ENCODE results near the gene EXOSC9.
A peak's percentile ranks its signal among the peaks of the same experiment; 100 is the strongest.

The EXOSC9 gene

GRCh38 chr4:121788896-121789295 is 12.2 kb upstream of the EXOSC9 start:
- no peak for DNase-seq (ENCODE audit: low read depth in 4 of 4, low spot score in 1 of 4)

DNA sequence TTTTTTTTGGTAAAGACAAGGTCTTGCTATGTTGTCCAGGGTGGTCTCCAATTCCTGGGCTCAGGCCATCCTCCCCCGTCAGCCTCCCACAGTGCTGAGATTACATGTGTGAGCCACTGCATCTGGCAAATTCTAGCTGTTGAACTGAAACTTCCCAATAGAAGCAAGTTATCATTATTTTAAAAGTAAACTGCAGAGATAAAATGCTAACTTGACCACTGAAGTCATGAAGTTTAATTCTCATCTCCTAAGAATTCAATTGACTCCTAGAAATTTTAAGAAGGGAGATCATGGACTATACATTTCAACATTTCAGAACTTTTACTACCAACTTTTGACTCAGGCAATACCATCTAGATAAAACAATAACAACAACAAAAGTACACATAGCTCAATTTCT is 11.7 kb upstream of the EXOSC9 start:
- no peak for DNase-seq (ENCODE audit: low read depth in 4 of 4, low spot score in 1 of 4)

DNA sequence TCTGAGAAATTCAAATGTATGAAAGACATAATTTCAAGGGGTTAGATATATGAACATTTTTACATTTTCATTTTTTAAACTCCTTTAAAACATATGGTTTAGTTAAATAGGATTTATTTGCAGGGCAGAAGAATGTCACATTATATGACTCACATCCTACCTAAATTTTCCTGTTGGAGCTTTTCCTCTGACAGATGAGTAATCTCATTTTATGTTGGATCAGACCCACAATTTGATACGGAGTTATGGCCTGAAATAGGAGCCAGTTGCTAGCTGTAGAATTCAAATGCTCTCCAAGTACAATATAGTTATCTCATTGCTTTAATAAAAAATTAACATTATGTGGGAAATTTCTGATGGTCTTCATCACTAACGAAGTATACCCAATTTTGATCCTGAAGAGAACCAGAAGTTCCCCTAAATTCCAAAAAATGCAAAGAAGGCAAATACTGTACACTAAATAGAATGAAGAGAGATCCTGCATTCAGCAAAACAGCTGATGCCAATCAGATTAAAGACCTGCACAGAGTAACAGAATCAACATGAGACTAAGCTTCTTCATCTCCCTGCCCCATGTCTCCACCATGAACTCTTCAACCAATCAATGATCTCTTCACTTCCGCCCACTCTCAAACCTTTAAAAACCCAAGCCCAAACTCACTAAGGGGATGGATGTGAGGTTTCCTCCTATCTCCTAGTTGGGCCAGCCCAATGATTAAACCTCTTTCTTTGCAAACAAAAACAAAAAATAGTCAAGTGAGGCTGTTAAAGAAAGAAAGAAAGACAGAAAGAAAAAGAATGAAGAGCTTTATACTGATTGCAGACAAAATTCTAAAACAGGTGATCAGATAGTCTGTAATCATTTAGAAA is 10.9 kb upstream of the EXOSC9 start:
- no peak for DNase-seq (ENCODE audit: low read depth in 4 of 4, low spot score in 1 of 4)

GRCh38 chr4:121790976-121791375 is 10.1 kb upstream of the EXOSC9 start:
- no peak for DNase-seq (ENCODE audit: low read depth in 4 of 4, low spot score in 1 of 4)

GRCh38 chr4:121791481-121791880 is 9.6 kb upstream of the EXOSC9 start:
- DNase-seq (ENCODE audit: low read depth in 4 of 4, low spot score in 1 of 4), result no peak

- DNase-seq (ENCODE audit: low read depth in 4 of 4, low spot score in 1 of 4), result no peak
Observed at GRCh38 chr4:121792966-121793365, 8.2 kb upstream of the EXOSC9 start.

DNA sequence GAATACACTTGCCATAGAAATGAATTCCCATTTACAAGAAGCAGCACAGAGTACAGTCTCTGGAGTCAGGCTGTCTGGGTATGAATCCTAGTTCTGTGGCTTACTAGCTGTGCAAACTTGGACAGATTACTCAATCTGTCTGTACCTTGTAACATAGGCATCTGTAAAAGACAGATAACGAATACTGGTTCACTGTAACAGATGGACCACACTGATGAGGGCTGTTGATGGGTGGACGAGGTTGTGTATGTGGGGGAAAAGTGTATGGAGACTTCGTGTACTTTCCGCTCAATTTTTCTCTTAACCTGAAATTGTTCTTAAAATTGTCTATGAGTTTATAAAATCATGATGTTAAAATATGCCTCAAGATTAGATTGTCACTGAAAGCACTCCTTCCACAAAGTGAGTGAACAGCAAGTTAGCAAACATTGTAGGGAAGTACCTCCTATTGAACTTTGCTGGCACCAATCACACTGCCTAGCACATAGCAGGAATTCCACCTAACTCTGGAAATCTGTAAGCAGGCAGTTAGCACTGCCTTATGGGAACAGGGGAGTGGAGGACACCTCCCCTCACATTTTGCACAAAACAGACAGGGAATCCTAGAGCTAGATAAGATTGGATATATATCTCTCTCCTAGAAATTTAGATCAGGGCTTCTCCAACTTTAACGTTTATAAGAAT is 6.5 kb upstream of the EXOSC9 start:
- DNase-seq (ENCODE audit: low read depth in 4 of 4, low spot score in 1 of 4), result no peak

DNA sequence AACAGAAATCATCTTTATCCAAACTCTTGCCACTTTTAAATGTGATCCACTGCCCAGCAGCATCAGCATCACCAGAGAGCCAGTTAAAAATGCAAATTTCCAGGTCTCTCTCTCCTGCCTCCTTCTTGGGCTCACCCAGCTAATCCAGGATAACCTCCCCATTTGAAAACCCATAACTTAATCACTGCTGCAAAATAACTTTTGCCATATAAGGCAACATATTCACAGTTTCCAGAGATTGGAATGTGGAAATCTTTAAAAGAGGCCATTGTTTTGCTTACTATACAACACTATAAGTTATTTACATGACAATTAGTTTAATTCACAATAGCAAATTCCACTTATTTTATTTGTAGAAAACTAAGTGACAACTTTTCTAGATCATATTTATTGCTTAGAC is 4.8 kb upstream of the EXOSC9 start:
- no peak for DNase-seq (ENCODE audit: low read depth in 4 of 4, low spot score in 1 of 4)

DNA sequence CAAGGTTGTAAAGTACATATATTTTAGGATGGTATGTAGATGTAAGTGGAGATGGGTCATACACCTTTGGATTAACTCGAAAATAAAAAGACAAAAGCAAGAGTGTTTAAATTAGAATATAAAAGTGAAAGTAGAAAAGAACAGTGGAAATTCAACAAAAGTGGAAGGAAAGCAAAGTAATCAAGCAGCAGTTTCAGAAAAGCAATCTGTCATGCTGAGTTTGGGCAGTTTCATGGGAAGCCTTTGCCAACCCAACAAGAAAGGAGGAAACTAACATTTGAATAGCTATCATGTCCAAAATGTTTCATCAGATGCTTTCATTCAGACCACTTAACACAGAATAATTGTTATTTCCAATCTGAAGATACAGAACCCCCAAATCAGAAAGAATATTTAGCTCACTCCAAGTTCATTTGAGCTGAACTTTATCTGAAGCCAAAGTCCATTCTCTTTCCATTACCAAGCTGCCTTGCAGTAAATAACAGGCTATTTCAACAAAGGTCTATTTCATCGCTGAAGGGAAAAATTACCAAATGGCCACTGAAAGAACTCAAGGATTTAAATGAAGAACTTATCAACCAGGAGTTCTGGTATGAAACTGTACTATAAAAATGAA is 1.8 kb upstream of the EXOSC9 start:
- no peak for DNase-seq (ENCODE audit: low read depth in 4 of 4, low spot score in 1 of 4)

GRCh38 chr4:121799867-121800501 is 1.1 kb upstream of the EXOSC9 start:
- DNase-seq (ENCODE audit: low read depth in 4 of 4, low spot score in 1 of 4), result no peak

DNA sequence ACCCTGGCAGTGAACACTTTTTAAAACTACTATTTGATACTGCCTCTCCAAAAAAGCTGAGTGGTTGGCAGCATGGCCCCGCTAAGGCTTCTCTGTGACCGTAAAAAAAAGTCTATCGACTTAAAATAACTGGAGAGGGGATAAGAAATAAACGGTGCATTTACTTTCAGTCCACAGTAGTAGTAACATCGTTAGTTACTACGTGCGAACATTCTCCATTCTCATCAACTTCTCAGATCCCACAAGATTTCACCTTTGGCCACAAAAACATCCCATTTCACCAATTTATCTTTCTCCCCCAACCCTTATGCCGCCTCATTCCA is 524 bp upstream of the EXOSC9 start:
- DNase-seq (ENCODE audit: low read depth in 4 of 4, low spot score in 1 of 4), result no peak

- DNase-seq (ENCODE audit: low read depth in 4 of 4, low spot score in 1 of 4), result no peak
Observed at GRCh38 chr4:121801715-121802075, 572 bp downstream of the EXOSC9 start.

GRCh38 chr4:121806411-121806810 is 5.3 kb downstream of the EXOSC9 start:
- DNase-seq (ENCODE audit: low read depth in 4 of 4, low spot score in 1 of 4), result no peak

GRCh38 chr4:121811122-121811521 is 10.0 kb downstream of the EXOSC9 start:
- DNase-seq (ENCODE audit: low read depth in 4 of 4, low spot score in 1 of 4), result no peak

- DNase-seq (ENCODE audit: low read depth in 4 of 4, low spot score in 1 of 4), result no peak
Observed at GRCh38 chr4:121814756-121815155, 13.6 kb downstream of the EXOSC9 start.

DNA sequence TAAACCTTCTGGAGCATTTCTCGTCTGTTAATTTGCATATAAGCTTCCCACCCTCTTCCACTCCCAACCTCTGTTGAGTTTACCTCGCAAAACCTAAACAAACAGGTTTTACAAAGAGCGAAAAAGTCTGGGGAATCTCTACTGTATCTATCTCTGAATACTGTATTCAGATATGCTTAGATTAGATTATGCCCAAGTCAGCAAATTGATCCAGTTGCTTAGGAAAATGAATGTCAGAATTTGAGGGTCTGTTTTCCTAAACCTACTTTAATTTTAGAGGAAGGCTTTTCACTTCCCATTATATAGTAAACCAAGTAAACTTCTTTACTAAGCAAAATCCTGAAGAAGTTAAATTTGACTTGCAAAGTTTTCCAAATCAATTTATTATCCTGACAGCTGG is 15.9 kb downstream of the EXOSC9 start:
- no peak for DNase-seq (ENCODE audit: low read depth in 4 of 4, low spot score in 1 of 4)

GRCh38 chr4:121817701-121818100 is 16.6 kb downstream of the EXOSC9 start:
- no peak for DNase-seq (ENCODE audit: low read depth in 4 of 4, low spot score in 1 of 4)

DNA sequence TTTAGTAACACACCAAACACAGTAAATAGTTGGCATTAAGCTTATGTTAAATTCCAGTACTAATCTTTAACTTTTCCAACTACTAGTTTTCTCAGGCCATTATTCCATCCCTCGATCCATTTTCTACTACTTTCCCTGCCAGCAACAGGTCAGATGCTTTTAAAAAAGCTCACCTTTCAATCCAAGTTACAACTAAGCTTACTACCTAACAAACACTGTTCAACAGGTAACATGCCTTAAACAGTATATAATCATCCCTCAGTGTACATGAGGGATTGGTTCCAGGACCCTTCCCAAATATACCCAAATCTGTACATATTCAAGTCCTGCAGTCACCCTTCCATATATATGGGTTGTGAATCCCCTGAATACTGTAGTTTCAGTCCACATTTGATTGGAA is 17.1 kb downstream of the EXOSC9 start:
- no peak for DNase-seq (ENCODE audit: low read depth in 4 of 4, low spot score in 1 of 4)

DNA sequence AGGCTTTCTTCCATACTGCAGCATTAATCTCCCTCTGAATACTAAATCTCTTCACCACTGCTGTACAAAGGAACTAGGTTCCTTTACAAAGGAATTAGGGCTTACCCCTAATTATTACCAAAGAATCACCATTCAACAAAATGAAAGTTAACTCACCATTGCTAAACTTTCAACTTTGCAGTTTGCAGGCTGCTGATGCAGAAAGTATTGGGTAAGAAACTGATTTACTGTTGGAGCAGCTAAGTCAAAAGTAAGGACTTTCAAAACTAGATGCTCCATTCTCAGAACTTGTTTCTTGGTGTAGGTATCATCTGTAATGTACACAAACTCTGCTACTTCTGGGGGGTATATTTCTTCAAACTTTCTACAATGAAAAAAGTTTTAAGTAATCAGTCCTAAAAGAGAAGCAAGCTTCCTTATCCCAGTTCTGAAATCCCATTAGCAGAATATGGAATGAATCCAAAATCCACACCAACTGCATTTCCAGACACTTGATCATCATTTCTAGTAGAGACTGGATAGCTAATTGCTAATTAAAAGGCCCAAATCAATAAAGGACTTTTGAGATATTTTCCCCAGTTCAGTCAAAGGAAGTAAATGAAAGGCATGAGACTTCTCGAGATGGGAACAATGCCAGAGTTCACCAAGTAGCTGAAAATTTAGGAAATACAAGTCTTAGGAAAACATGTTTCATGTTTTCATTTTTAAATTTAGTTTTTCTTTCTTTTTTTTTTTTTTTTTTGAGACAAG is 18.3 kb downstream of the EXOSC9 start:
- DNase-seq (ENCODE audit: low read depth in 4 of 4, low spot score in 1 of 4), result no peak

GRCh38 chr4:121822047-121822446 is 20.9 kb downstream of the EXOSC9 start:
- DNase-seq (ENCODE audit: low read depth in 4 of 4, low spot score in 1 of 4), result no peak

DNA sequence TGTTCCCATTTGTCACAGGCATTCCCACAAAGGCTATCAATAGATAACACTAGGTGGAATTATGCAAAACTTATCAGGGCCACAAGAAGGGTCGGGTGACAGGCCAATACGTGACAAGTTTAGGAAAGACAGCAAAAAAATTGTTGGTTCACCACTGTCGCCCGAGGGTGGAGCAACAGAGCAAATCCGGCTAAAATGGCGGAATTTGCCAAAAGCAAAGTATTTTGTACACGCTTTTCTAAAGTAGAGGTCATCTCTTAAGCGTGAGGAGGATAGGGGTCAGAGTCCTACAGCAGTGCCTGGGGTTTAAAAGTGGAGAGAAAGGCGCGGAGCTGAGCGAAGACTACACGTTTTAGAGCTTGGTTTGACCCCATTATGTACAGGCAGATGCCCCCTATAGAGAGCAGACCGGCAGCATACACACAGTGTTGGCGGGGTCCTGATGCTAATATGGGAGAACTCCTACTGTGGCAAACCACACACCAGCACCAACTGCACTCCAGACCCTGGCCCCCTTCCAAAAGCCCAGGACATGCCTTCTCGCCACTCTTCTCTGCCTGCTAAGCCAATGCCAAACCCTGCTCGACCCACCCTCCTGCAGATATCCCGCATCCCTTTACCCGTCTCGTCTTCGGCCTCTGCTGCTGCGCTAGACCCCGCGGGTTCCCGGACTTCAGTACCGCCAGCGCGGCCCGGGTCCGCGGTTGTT is 21.8 kb downstream of the EXOSC9 start:
- DNase-seq (ENCODE audit: low read depth in 4 of 4, low spot score in 1 of 4), result peak in 1 of 4 experiments; percentile 19

Data from stimulated activated CD4-positive, alpha-beta T cell treated with anti-CD3 and anti-CD28 coated beads, Interleukin-1b, Interleukin-23, amount 100 ng/mL, for 24 hours (primary cell).